ENCODE results near the gene ST7.
A peak's percentile ranks its signal among the peaks of the same experiment; 100 is the strongest.
"Not testable (repeated sequence)": the region's sequence is repeated elsewhere in the genome, so short reads cannot be mapped to it uniquely, and the experiment has no call there.

ST7 gene

DNA sequence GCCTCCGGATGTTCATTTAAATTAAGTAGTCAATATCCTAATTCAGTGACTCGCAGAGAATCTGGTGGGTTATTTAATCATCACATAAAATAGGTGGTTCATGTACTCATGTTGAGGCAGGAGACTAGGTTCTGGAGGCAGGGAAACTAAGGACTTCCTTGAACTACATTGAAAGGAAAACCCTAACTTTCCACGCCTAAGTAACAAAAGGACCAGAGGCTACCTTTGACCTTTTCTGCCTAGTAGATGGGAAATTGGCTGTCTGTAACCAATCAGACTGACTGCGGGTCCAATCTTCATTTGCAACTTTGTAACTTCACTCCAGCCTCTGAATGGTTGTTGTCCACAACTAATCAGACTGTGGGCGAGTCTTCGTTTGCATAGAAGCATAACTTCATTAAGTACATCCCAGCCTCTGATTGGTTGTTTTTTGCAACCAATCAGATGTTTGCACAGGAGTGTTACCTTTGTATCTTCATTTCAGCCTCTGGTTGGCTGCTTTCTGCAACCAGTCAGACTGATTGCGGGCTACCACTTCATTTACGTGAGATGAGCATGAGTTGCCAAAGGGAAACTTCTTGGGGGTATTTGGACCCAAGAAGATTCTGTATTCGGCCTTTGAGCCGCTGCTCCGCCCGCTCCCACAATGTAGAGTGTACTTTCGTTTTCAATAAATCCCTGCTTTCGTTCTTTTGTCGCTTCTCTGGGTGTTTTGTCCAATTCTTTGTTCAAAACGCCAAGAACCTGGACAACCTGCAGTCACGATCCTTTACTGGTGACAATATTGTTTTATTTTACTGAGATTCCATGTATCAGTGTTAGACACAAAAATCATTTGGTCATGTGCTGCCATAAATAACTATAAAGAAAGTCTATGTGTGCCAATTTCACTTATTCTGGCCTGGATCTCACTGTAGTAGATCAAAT is 1.7 kb upstream of the ST7 start:
- peak; percentile 44 for DNase-seq

- DNase-seq: peak; percentile 79
These were observed 498 bp upstream of the ST7 start for GRCh38 chr7:116952635-116953371.

DNA sequence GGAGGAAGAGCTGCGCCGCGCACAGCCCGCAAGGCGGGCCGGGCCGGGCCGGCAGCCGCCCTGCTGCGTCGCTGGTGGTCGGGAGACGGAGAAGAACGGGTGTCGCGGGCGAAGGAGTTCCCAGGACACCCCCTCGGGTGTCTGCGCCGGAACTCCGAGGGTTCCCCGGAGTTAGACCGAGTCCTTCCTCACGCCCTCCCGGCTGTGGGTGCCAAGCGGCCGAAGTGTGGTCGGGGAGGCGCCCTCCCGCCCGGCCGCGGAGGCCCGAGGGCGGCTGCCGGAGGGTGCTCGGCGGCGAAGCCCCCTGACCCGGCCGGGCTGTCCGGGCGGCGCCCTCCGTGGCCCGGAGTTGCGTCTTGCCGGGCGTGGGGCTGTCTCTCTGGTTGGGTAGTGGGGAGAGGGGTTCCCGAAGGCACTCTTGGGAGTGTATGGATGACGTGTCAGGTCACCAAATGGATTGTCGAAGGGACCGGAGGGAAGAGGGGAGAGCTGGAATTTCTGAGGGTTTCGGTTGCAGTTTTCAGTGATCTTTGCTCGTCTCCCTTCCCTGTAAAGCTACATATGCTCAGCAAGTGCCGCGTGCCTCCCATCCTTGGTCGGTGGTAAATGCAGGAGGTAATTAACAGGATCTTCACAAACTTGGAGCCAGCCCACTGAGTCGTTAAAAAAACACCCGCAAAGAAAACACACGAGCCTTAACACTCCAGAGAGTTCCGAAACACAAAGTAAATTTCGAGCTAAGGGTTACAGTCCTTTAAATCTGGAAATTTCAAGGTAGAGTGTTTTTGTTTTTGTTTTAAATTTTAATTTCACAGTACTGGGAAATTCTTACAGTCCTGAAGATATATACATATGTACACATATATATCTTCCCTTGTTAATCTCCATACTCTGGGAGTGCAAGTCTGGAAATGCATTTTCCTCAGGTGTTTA is 871 bp downstream of the ST7 start:
- DNase-seq: peak; percentile 72

- DNase-seq: no peak
These were observed 2.0 kb downstream of the ST7 start for GRCh38 chr7:116955340-116955739.

GRCh38 chr7:116955801-116956476 is 2.6 kb downstream of the ST7 start:
- DNase-seq: peak; percentile 27

DNA sequence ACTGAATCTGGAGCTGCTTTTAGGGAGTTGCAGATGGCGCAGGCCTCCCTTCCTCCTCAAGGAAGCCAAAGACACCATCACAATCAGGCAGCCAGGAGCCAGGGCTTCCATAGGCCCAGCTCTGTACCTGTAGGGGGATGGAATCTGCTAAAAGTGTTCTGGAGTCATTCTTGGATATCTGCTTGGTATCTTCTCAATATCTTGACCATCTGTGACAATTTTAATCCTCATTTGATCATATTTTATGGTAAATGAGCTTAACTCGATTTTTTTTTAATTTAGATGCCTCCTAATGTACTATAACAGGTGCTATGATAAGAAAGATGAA is 3.1 kb downstream of the ST7 start:
- no peak for DNase-seq

DNA sequence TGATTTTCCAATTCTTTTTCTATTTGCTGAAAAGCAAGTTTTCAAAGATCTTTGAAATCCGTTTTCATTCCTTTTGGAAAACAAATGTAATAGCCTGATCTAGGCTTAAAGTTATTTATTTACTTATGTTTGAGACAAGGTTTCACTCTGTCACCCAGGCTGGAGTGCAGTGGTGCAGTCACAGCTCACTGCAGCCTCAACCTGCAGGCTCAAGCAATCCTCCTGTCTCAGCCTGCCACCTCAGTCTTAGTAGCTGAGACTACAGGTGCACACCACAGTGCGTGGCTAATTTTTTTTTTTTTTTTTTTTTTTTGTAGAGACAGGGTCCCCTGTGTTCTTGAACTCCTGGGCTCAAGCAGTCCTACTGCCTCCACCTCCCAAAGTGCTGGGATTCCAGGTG is 4.6 kb downstream of the ST7 start:
- no peak for DNase-seq

- not testable (repeated sequence) for DNase-seq
These were observed 8.8 kb downstream of the ST7 start for GRCh38 chr7:116961966-116962673.

DNA sequence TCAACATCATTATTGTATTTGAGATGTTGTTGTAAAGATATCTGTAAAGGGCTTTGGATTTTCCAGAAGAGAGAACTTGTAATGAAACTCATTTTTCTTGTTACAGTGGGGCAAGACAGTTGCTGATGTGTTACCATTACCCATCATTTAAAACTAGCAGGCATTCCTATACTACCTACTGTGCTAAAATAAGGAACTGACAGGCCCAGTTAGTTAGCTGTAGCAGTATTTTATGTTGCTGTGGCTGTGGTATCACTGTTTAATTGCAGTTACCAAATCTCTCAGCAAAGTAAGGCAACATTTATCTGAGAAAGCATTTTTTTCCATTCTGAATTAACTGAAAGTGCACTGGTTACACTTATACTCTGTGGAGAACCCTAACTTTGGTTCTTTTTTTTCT is 9.9 kb downstream of the ST7 start:
- no peak for DNase-seq

DNA sequence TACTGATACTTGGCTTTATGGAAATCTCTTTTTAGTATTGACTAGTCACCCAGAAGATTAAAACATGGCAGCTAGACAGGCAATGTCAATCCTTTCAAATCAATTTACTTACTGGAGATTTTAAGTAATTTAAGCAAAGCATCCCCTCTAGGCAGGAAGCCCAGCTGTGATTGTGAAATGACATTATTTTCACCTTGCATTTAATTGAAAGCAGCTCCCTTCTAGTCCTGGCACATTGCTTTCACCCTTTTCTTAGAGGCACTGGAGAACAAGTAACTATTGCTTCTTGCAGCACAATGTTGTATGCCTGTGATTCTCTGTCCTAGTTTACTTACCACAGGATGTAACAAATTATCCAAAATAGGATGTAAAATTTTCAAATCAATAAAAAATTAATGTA is 13.3 kb downstream of the ST7 start:
- no peak for DNase-seq

DNA sequence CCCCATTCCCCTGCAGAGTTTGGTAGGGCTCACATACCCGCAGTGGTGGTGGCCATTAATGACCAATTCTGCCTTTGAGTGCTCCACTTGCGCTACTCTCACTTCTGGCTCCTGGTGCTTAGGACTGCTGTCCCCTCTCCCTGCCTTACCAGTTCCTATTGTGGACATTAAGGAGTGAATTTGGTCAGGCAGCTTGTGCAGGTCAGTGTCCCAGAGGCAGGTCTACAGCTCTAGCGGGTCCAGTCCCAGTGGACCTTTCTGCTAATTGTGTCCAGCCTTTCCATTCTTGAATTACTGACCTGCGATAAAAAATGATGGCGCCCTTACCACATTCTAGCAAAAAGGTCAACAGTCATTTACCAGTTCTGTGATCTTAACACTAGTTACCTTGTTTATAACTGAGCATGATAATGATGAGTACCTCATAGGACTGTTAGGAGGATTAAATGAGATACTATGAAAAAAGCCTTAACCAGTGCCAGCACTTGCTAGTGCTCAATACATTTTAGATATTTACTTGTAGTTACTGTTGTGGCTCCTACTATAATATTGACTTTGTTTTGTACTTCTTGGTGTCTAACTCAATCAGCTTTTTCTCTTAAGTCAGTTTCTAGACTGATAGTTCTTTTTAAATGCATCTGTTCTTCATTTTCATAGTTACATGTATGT is 14.1 kb downstream of the ST7 start:
- DNase-seq: no peak

DNA sequence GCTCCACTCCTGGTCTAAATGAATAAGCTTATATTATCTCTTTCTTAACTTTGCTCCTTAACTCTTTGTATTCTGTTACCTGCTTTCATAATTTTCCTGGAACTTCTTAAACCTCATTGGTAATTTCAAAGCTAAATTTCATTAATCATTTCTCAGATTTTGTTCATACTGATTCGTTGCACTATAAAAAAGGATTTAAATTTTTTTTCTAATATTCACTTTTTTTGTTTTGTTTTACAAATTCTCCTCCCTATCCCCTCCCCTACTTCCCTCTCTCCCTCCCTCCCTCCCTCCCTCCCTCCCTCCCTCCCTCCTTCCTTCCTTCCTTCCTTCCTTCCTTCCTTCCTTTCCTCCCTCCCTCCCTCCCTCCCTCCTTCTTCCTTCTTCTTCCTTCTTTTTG is 14.7 kb downstream of the ST7 start:
- DNase-seq: no peak

DNA sequence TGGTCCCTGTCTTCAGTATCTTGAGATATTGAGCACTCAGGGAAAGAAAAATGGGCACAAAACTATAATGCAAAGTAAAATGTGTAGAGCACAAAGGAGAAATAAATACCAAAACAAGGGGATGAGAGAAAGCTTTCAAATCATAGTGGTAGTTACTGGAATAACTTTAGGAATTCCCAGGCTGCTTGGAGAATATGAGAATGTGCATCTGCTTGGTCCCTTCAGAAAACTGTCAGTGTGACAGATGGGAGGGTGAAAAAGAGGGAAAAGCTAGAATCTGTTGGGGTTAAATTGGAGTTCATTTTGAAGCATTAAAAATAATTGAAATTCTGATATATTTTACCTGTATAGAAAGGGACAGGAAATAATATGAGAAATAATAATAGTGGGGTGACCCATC is 15.3 kb downstream of the ST7 start:
- no peak for DNase-seq

- no peak for DNase-seq
These were observed 16.1 kb downstream of the ST7 start for GRCh38 chr7:116969371-116969902.

DNA sequence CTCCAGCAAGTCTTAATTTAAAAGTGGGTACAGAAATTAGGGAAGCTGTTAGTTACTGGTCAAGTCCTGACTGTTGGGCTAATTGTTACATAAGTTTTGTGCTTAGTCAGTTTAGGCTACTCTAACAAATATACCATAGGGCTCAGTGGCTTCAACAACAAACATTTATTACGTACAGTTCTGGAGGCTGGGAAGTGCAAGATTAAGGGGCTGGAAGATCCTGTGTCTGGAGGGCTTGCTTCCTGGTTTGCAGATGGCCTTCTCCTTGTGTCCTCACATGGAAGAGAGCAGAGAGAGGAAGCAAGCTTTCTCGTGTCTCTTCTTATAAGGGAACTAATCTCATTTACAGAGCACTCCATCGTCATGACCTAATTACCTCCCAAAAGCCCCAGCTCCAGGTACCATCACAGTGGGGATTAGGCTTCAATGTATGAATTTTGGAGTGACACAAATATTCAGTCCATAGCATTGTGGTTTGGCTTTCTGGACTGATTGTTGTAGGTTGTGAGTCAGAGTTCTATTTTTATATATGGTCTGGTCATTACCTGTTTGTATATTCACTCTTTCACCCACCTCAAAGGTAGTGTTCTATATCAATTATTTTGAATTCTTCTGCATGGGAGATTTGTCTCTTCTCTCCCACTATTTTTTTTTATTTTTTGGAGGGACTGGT is 17.1 kb downstream of the ST7 start:
- no peak for DNase-seq

- not testable (repeated sequence) for DNase-seq
These were observed 17.9 kb downstream of the ST7 start for GRCh38 chr7:116971153-116971552.

GRCh38 chr7:116971869-116972268 is 18.6 kb downstream of the ST7 start:
- no peak for DNase-seq

DNA sequence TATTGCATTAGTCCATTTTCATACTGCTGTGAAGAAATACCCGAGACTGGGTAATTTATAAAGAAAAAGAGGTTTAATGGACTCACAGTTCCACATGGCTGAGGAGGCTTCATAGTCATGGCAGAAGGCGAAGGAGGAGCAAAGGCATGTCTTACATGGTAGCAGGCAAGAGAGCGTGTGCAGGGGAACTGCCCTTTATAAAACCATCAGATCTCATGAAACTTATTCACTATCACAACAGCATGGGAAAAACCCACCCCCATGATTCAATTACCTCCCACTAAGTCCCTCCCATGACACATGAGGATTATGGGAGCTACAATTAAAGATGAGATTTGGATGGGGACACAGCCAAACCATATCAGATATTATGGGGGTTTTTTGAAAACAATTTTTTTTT is 21.7 kb downstream of the ST7 start:
- not testable (repeated sequence) for DNase-seq

DNA sequence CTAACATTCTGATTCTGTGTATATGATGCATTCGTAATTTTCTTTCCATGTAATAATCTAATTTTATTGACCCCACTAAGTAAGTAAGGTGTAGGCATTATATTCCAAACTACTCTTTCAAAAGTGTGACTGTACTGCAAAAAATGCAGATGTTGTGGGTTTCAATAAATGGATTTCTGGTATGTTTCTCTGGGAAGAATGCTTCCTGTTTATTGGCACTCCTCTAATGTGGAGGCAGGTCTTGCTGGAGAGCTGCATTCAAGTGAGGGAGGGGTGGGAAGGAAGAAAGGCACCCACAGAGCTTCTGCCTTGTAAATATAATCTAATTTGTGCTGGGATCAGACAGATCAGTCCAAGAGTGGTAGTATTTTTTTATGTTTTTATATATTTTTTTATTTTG is 23.9 kb downstream of the ST7 start:
- no peak for DNase-seq

- DNase-seq: no peak
These were observed 24.7 kb downstream of the ST7 start for GRCh38 chr7:116978006-116978405.

GRCh38 chr7:116979430-116979829 is 26.1 kb downstream of the ST7 start:
- no peak for DNase-seq
